Upper lobe of left lung (tissue), 4 donors: ENCODE data around the gene BTBD9.

ENCODE experiments used
- CTCF ChIP-seq, 6 experiments: fragments of 450-650 bp in 4 of 6; fragments of 200-600 bp in 2 of 6; sonication (generic) in 2 of 6; IDR thresholded peaks; one replicate each; pipeline ENCODE4 v1.5.1; 2016 to 2019; ENCODE audit warnings: antibody characterized with exemption in 6 of 6
- POLR2A ChIP-seq, 4 donors: fragments of 450-650 bp; IDR thresholded peaks; one replicate each; pipeline ENCODE4 v1.5.1; 2016 to 2017; ENCODE audit warnings: antibody characterized with exemption in 4 of 4, mild to moderate bottlenecking in 2 of 4

DNA sequence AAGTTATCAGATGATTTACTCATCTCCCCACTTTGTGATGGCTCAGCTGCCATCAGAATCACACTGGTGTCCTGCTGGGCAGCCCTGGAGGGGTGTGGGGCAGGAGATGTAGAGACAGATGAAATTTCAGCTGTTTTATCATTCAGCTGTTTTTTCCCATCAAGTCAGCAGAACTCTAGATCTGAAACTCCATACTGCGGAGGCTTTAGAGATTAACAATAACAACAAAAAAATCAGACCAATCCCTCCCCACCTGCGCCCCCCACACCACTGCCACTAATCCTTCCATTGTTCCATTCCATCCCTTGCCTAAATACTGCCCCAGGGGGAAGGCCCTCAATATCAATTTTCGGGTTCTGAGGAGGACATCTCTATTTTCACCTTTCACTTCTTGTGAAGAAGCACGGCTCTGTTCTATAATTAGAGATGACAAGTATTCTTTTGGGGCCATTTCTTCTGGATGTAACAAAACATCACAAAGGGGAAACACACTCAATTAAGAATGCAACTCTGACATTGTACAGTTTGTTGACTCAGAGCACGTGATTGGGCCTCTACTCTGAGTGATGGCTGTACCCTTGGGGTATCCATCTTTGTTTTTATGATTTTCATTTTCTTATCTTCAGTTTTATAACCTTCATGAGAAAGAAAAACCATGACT lies 423.9 kb downstream of the BTBD9 start:
- no peak for TF ChIP-seq CTCF (IDR thresholded peaks at IDR 0.05)
- TF ChIP-seq POLR2A (IDR thresholded peaks at IDR 0.05), result no peak
